ENCODE results near the gene RGS9.

GRCh38 chr17:65092262-65092661 lies 44.9 kb upstream of the RGS9 start:
- TF ChIP-seq EZH2 (optimal IDR thresholded peaks at IDR 0.05; ENCODE audit: low read depth, low read length) (no peak), EZH2phosphoT487 (IDR thresholded peaks at IDR 0.05; ENCODE audit: low read length) (no peak)

All from MM.1S (cell line).